Activated T-cell treated with anti-CD3 and anti-CD28 coated beads, Interleukin-2, amount 50 U/mL, for 24 hours (primary cell): ENCODE results near the gene ACSS2.

Experiments used
- DNase-seq: peaks from one replicate; pipeline ENCODE4 v3.0.0-alpha.2; 2020
- H3K27ac Mint-ChIP-seq: 2 replicates; pipeline ENCODE4 v1.8.0; 2020; ENCODE audit warnings: mild to moderate bottlenecking, mixed read lengths
- H3K27me3 Mint-ChIP-seq: 2 replicates; pipeline ENCODE4 v1.8.0; 2020; ENCODE audit warnings: mixed read lengths
- H3K36me3 Mint-ChIP-seq: 2 replicates; pipeline ENCODE4 v1.8.0; 2020; ENCODE audit warnings: low read depth, mixed read lengths
- H3K4me1 Mint-ChIP-seq: 2 replicates; pipeline ENCODE4 v1.8.0; 2020; ENCODE audit warnings: low read depth, mixed read lengths
- H3K4me3 Mint-ChIP-seq: 2 replicates; pipeline ENCODE4 v1.8.0; 2020; ENCODE audit warnings: mild to moderate bottlenecking, moderate library complexity, mixed read lengths
- H3K9me3 Mint-ChIP-seq: 2 replicates; pipeline ENCODE4 v1.8.0; 2020; ENCODE audit warnings: mixed read lengths

ACSS2 gene

DNA sequence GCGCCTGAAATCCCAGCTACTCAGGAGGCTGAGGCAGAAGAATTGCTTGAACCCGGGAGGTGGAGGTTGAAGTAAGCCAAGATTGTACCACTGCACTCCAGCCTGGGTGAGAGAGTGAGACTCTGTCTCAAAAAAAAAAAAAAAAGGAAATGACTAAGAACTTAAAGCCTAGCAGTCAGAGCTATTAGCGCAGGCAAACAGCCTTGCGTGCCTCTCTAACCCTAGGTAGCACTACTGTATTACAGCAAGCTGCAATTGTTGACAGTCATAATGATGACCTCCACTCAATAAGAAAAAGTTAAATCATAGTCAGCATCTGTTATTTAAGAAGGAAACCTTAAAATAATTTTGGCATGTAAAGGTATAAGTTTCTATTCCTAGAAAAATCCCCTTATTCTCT, 64.8 kb downstream of the ACSS2 start:
- Mint-ChIP-seq H3K36me3 (peaks cover 87% of the 10 kb centered on the region), H3K9me3 (no peaks in the 10 kb centered on the region), H3K4me3 (no peak overlapping the region), H3K27me3 (no peaks in the 10 kb centered on the region), H3K27ac (no peak overlapping the region), H3K4me1 (peaks cover 6% of the 10 kb centered on the region)
- no peak for DNase-seq

DNA sequence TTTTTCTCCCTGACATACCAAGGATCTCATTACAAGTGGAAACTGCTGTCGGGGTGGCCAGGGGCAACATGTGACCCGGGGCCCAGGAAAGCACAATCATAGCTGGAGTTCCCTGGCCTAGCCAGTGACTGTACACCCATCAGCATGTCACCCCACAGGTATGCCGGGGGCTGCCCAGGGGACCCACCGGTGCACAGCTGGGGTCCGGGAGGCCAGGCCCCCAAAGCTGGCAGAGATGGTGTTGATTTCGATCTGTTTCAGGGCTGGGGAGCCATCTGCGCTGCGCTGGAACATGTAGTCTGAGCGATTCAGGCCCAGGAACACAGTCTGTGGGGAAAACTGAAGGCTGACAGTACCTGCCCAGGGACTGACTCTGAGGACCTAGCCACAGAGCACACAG, 65.9 kb downstream of the ACSS2 start:
- Mint-ChIP-seq H3K4me3 (no peak overlapping the region), H3K27ac (no peak overlapping the region), H3K27me3 (no peaks in the 10 kb centered on the region), H3K4me1 (peaks cover 6% of the 10 kb centered on the region), H3K36me3 (peaks cover 82% of the 10 kb centered on the region), H3K9me3 (no peaks in the 10 kb centered on the region)
- no peak for DNase-seq

DNA sequence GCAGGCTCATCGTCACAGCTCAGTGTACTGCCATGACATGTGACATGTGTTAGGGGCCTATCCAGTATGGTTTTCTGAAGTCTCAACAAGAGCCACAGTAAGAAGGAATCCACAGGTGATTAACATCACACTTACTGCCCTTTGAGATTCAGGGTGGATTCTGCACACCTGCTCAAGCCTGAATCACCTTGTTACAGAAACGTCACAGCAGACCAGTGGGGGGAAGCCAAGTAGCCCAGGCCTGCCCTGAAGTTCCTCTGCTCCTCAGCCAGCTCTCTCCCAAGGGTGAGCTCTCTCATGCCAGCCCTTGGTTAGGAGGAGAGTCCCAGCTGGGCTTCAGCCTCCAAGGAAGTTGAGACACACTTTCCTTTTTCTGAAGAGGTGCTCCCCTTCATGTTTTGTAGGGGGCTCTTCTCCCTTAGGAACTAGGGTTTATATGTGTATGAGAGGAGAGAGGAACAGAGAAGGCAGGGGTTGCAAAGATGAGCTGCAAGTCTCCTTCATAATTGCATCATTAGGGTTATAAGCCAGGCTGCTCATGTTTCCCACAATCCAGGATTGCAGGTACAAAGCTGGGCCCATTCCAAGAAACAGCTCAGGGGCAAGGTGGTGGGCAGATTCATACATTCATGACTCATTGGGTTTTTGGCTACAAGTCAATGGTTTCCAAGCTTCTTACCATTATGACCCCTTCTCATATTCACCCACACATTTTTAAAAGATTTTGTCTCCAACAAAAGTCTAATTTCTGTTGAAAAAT, 67.6 kb downstream of the ACSS2 start:
- no peak for DNase-seq
- Mint-ChIP-seq H3K36me3 (peaks cover 78% of the 10 kb centered on the region), H3K27ac (peak overlapping the region; percentile 63), H3K4me1 (peaks cover 6% of the 10 kb centered on the region), H3K4me3 (no peak overlapping the region), H3K9me3 (no peaks in the 10 kb centered on the region), H3K27me3 (no peaks in the 10 kb centered on the region)

DNA sequence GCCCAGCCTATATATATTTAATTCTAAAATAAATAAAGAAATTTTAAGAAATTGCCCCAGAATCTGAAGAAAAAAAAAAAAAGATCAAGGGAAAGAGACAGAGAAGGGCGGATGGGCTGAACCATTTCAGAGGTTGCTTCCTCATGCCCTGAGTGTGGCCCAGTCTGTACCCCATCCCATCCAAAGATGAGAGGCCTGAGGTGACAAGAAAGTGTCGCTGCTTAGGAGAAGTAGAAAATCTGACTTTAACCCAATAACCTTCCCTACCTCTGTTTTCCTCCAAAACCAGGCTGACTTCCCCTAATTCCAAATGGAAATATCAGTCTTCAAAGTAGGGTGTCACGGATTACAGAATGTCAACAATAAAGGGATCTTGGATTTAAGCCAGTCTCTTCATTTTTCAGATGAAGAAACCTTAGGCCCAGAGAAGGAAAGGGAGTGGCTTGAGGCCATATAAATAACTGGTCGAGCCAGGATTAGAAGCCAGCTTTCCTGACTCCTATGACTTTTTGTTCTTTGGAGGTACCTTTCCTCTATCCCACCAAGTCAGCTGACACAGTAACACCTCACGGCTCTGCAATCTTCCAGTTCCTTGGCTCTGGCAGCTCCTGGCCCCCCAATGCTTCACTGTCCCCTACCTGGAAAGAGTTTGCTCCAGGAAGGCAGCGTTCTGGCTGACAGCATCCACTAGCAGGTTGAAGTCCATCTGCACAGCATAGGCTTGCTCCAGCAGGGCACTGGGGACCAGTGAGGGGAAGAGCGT, 69.1 kb downstream of the ACSS2 start:
- no peak overlapping the region for H3K27ac Mint-ChIP-seq
- H3K4me1 Mint-ChIP-seq, result peaks cover 6% of the 10 kb centered on the region

DNA sequence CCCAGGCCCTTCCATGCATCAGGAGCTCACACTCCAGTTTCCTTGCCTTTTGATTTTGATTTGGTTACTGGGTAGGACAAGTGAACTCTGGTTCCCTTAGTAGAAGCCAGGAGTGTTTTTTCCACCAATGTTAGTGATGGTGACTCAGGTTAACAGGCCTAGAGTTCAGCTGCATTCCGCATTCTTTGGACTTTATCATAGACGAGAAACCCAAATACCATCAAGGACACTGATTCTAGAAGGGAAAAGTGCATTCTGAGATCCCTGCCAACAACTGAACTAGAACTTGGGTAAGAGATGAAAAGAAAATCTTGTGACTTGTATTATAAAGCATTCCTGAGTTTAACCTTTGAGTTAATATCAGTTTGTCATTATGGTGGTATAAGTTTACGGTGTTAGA, 70.2 kb downstream of the ACSS2 start:
- H3K4me3 Mint-ChIP-seq, result no peak overlapping the region
- no peak overlapping the region for H3K27ac Mint-ChIP-seq
- DNase-seq, result no peak
- peaks cover 6% of the 10 kb centered on the region for H3K4me1 Mint-ChIP-seq
- H3K9me3 Mint-ChIP-seq, result no peaks in the 10 kb centered on the region
- H3K27me3 Mint-ChIP-seq, result no peaks in the 10 kb centered on the region
- H3K36me3 Mint-ChIP-seq, result peaks cover 74% of the 10 kb centered on the region

More for the DNA sequence above, 69.1 kb downstream of the ACSS2 start:
- DNase-seq, result no peak
- Mint-ChIP-seq H3K36me3 (peaks cover 81% of the 10 kb centered on the region), H3K4me3 (no peak overlapping the region), H3K9me3 (no peaks in the 10 kb centered on the region), H3K27me3 (no peaks in the 10 kb centered on the region)

DNA sequence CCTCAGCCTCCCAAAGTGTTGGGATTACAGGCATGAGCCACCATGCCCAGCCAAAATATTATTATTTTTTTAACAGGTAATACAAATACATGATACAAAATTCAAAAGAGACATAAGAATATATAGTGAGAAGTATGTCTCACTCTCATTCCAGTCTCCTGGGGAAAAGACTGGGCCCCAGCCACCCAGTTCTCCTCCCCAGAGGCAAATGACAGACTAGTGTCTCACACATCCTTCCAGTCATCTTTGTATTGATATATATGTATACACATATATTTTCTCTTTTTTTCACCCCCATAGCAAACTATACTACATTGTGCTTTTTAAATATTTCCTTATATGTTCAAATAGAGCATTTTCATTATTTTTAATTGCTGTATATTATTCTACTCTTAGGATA, 70.9 kb downstream of the ACSS2 start:
- DNase-seq, result no peak
- no peaks in the 10 kb centered on the region for H3K27me3 Mint-ChIP-seq
- H3K4me3 Mint-ChIP-seq, result no peak overlapping the region
- peaks cover 6% of the 10 kb centered on the region for H3K4me1 Mint-ChIP-seq
- peaks cover 70% of the 10 kb centered on the region for H3K36me3 Mint-ChIP-seq
- H3K9me3 Mint-ChIP-seq, result no peaks in the 10 kb centered on the region
- H3K27ac Mint-ChIP-seq, result no peak overlapping the region

DNA sequence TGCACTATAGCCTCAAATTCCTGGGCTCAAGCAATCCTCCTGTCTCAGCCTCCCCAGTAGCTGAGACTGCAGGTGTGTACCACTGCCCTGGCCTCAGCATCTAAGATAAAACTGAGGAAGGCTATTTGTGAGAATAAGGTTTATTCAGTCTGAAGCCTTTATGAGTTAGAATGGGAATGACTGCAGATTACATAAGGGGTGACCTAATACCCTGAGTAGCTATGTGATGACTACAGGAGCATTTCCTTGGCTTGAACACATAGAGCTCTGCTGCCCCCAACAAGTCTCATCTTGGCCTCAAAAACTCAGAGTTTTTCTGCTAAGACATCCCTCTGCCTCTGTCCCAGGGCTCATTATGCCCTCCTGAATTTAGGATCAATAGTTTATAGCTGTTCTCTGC, 71.6 kb downstream of the ACSS2 start:
- no peaks in the 10 kb centered on the region for H3K9me3 Mint-ChIP-seq
- no peak for DNase-seq
- peaks cover 9% of the 10 kb centered on the region for H3K4me1 Mint-ChIP-seq
- H3K36me3 Mint-ChIP-seq, result peaks cover 67% of the 10 kb centered on the region
- no peak overlapping the region for H3K4me3 Mint-ChIP-seq
- no peak overlapping the region for H3K27ac Mint-ChIP-seq
- H3K27me3 Mint-ChIP-seq, result no peaks in the 10 kb centered on the region

DNA sequence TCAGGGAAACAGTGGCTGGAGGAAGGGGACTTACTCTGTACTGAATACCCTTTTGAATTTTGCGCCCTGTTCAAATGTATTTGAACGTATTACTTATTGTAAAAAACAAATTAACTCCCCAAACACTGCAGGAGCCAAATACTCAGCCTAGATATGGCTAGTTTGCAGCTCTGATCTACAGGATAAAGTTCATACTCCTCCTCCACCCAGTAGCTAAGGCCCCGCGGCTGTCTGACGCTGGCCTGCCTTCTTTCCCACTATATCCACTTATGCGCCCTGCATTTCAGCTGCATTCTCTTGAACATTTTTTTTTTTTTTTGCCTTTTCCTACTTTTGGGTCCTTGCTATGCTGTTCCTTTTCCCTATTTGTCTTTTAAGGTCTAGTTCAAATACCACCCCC, 72.7 kb downstream of the ACSS2 start:
- H3K4me1 Mint-ChIP-seq, result peaks cover 13% of the 10 kb centered on the region
- no peaks in the 10 kb centered on the region for H3K9me3 Mint-ChIP-seq
- peaks cover 58% of the 10 kb centered on the region for H3K36me3 Mint-ChIP-seq
- H3K27me3 Mint-ChIP-seq, result no peaks in the 10 kb centered on the region
- DNase-seq, result no peak
- no peak overlapping the region for H3K27ac Mint-ChIP-seq
- H3K4me3 Mint-ChIP-seq, result no peak overlapping the region

DNA sequence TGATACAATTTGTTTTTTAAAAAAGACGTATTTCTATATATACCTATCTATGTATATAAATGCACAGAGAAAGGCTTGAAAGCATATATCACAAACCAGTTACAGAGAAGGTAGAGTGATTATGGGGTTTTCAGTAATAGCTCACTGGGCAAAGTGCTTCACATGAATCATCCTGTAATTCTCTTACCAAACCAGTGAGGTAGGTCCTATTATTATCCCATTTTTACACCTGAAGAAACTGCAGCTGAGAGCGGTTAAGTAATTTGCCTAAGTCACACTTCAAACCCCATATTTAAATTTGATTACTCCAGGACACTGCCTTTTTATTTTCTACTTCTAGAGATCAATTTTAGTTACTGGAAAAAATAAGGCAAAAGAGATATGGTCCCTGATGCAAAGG, 74.8 kb downstream of the ACSS2 start:
- Mint-ChIP-seq H3K27me3 (no peaks in the 10 kb centered on the region), H3K4me3 (no peak overlapping the region), H3K4me1 (peaks cover 26% of the 10 kb centered on the region), H3K9me3 (no peaks in the 10 kb centered on the region), H3K27ac (no peak overlapping the region), H3K36me3 (peaks cover 55% of the 10 kb centered on the region)
- no peak for DNase-seq

DNA sequence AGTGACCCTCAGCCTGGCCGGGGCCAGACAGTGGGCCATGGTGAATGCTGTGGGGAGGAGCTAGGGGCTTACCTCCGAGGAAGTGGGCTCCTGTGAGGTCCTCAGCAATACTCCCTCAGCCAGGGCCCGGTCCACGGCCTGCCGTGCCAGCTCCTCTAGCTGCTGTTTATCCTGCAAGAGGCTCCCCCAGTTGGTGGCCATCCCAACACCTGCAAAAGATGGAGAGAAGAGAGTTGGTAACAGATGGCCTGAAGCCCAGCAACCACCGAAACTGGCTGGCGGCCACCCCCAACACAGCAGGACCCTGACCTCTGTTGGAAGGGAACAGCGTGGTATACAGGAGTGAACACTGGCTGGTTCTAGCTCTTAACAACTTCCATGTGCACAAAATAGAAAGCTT, 75.2 kb downstream of the ACSS2 start:
- Mint-ChIP-seq H3K4me3 (no peak overlapping the region), H3K27ac (no peak overlapping the region), H3K4me1 (peaks cover 29% of the 10 kb centered on the region), H3K36me3 (peaks cover 51% of the 10 kb centered on the region), H3K9me3 (no peaks in the 10 kb centered on the region), H3K27me3 (no peaks in the 10 kb centered on the region)
- DNase-seq, result no peak

DNA sequence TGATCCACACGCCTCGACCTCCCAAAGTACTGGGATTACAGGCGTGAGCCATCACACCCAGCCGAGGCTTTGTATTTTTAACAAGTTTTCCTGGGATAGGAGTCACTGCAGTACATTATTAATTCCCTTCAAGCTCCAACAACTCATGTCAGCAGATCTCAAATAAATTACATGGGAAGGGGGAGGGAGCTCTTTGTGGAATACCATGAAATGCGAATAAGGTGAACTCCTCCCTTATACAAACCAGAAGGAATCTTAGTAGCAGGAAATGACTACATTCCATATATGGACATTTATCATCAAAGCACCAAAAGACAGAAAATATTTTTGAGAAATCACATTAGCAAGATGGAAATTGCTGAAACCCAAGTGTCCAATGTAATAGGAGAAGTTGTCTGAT, 76.3 kb downstream of the ACSS2 start:
- Mint-ChIP-seq H3K36me3 (peaks cover 47% of the 10 kb centered on the region), H3K4me1 (peaks cover 29% of the 10 kb centered on the region), H3K9me3 (no peaks in the 10 kb centered on the region), H3K27ac (no peak overlapping the region), H3K27me3 (no peaks in the 10 kb centered on the region), H3K4me3 (no peak overlapping the region)
- no peak for DNase-seq

DNA sequence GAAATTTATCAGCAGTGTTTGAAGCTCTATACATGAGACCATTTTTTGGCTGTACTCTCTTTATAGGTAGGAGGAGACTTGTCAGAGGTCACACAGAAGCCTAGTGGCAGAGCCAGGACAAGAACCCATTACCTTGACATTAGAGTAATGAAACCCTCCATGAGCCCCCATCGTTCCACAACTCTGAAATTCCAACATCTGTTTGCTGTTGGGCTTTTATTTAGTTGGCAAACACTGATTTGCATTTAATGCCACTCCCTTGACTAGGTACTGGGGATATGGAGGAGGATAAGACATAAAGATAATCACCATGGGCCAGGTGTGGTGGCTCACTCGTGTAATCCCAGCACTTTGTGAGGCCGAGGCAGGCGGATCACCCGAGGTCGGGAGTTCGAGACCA, 77.5 kb downstream of the ACSS2 start:
- H3K4me3 Mint-ChIP-seq, result no peak overlapping the region

DNA sequence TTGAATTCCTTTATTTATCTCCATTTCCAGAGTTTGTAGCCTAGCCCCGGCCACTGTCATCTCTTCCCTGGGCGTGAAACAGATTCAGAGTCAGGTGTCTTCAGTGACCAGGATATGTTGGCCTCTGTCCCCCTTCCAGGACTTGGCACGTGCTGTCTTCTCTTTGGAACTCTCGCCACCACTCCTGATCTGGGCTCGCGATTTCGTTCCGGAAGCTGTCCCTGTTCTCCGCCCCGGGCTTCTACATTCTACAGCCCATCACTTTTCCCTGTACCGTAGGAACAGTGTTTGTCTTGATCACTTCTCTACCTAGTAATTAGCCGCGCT, 78.5 kb downstream of the ACSS2 start:
- Mint-ChIP-seq H3K4me3 (peak overlapping the region; percentile 98), H3K27me3 (no peaks in the 10 kb centered on the region), H3K4me1 (peaks cover 29% of the 10 kb centered on the region), H3K9me3 (no peaks in the 10 kb centered on the region), H3K27ac (peak overlapping the region; percentile 99), H3K36me3 (peaks cover 32% of the 10 kb centered on the region)
- no peak for DNase-seq

More for the DNA sequence above, 77.5 kb downstream of the ACSS2 start:
- H3K4me1 Mint-ChIP-seq, result peaks cover 29% of the 10 kb centered on the region
- H3K27ac Mint-ChIP-seq, result no peak overlapping the region
- H3K36me3 Mint-ChIP-seq, result peaks cover 41% of the 10 kb centered on the region
- no peaks in the 10 kb centered on the region for H3K27me3 Mint-ChIP-seq
- DNase-seq, result no peak
- H3K9me3 Mint-ChIP-seq, result no peaks in the 10 kb centered on the region

DNA sequence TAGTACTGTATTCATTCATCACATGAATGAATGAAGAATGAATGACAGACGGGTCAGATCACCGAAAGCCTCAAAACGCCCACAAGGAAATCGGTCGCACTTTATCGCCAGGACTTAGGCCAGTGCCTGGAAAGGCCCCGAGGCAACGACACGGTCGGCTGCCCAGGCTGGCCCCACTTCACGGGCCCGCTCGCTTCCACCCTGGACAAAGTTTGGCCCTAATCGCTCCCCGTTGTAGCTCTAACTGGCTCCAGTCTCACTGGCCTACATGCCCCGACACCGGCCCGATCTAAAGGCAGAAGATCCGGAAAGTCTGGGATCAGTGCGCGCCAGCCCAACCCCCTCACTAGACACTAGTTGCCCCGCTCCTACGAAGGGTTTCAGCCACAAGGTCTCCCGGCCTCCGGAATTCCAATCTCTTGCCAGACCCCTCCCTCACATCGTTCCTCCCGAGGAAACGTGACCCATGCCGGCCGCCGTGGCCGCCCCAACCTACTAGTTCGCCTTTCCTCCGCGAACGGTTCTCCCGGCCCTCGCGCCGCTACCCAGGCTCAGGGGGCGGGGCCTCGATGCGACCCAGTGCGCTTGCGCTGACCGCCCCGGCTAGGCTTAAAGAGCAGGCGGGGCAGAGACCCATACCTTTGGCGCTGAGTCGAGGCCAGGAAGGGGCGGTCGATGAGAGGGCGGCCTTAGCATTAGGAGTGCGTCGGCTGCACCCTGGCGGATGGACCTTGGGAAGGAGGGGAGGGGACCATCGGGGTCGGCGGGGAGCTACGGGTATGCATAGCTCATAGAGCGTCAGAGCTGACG, 79.0 kb downstream of the ACSS2 start, which contains the start of the genes GSS and MYH7B:
Gene GSS (minus strand): TSS at position 576 of the 810 bp plus-strand sequence. CDS start 3,954 bp downstream, outside the sequence.
Gene MYH7B (plus strand): TSS at position 638 of the 810 bp plus-strand sequence. CDS start 22,138 bp downstream, outside the sequence.
- Mint-ChIP-seq H3K9me3 (no peaks in the 10 kb centered on the region), H3K4me3 (peak within 1 kb of the TSS; percentile 98), H3K36me3 (peaks cover 26% of the 10 kb centered on the region), H3K27me3 (no peaks in the 10 kb centered on the region), H3K4me1 (peaks cover 29% of the 10 kb centered on the region), H3K27ac (peak within 1 kb of the TSS; percentile 99)
- peak; percentile 99 for DNase-seq
